Upper lobe of right lung (tissue), 1 donor: ENCODE results near the gene KDELR3. TPM values are rescaled to one million over a fixed set of nuclear protein-coding genes. Genes with fewer than 3 reads are reported as not detected.

Experiments
- ATAC-seq: fragments of 200-7000 bp; cut with Tn5 transposase; one replicate; pipeline ENCODE4 v1.9.1; 2020; ENCODE audit warnings: mild to moderate bottlenecking, moderate library complexity
- DNase-seq: peaks from one replicate; pipeline ENCODE4 v3.0.0-alpha.2; 2020
- H3K27ac ChIP-seq: fragments of 200-600 bp; one replicate; pipeline ENCODE4 v1.8.0; 2022
- H3K27me3 ChIP-seq: fragments of 200-600 bp; one replicate; pipeline ENCODE4 v1.8.0; 2022; ENCODE audit warnings: mild to moderate bottlenecking
- H3K36me3 ChIP-seq: fragments of 200-600 bp; one replicate; pipeline ENCODE4 v1.8.0; 2022
- H3K4me1 ChIP-seq: fragments of 200-600 bp; one replicate; pipeline ENCODE4 v1.8.0; 2022
- H3K4me3 ChIP-seq: fragments of 200-600 bp; one replicate; pipeline ENCODE4 v1.8.0; 2022; ENCODE audit warnings: mild to moderate bottlenecking
- H3K9me3 ChIP-seq: fragments of 200-600 bp; one replicate; pipeline ENCODE4 v1.8.0; 2022
- CTCF ChIP-seq: fragments of 200-600 bp; IDR thresholded peaks from one replicate; pipeline ENCODE4 v1.8.0; 2022; ENCODE audit warnings: antibody characterized with exemption
- intact Hi-C: fragments of 100-400 bp; cut with DNase I; formaldehyde crosslinking; loops from one replicate; pipeline ENCODE4 v1.11.0; 2022
- total RNA-seq: library from RNA; stranded (reverse); fragmentation: NEBNext Ultra II Directional; extraction: Animal tissue kit (Norgen Biotek cat#: 25700); gene quantifications from one replicate; pipeline ENCODE4 v1.2.1, GENCODE V29; 2021
- donor health status: DM: no; HTN: yes; CAD: no; lungs with severe emphysema.

Gene KDELR3
- total RNA-seq, 1 donor from 2014 or later, result 5.9 TPM

GRCh38 chr22:38446018-38446601 is 21.8 kb upstream of the KDELR3 start:
- no peaks in the 10 kb centered on the region for H3K4me1 ChIP-seq
- DNase-seq, result no peak
- no peak for ATAC-seq
- intact Hi-C loops, result no loop called here
- no peaks in the 10 kb centered on the region for H3K9me3 ChIP-seq
- no peaks in the 10 kb centered on the region for H3K36me3 ChIP-seq
- TF ChIP-seq CTCF, result no peak
- H3K27me3 ChIP-seq, result peaks cover 48% of the 10 kb centered on the region
- H3K27ac ChIP-seq, result no peak overlapping the region
- H3K4me3 ChIP-seq, result no peak overlapping the region

GRCh38 chr22:38448945-38449745 is 18.8 kb upstream of the KDELR3 start:
- no peak for TF ChIP-seq CTCF
- no peak for DNase-seq
- no peak for ATAC-seq
- H3K27me3 ChIP-seq, result peaks cover 62% of the 10 kb centered on the region
- intact Hi-C loops, result no loop called here
- no peaks in the 10 kb centered on the region for H3K9me3 ChIP-seq
- no peaks in the 10 kb centered on the region for H3K4me1 ChIP-seq
- H3K27ac ChIP-seq, result no peak overlapping the region
- no peaks in the 10 kb centered on the region for H3K36me3 ChIP-seq
- H3K4me3 ChIP-seq, result no peak overlapping the region

GRCh38 chr22:38449776-38450175 is 18.1 kb upstream of the KDELR3 start:
- H3K36me3 ChIP-seq, result no peaks in the 10 kb centered on the region
- no peak for TF ChIP-seq CTCF
- intact Hi-C loops, result no loop called here
- H3K9me3 ChIP-seq, result no peaks in the 10 kb centered on the region
- no peak overlapping the region for H3K4me3 ChIP-seq
- H3K27me3 ChIP-seq, result peaks cover 62% of the 10 kb centered on the region
- H3K4me1 ChIP-seq, result no peaks in the 10 kb centered on the region
- H3K27ac ChIP-seq, result no peak overlapping the region
- DNase-seq, result no peak
- no peak for ATAC-seq

GRCh38 chr22:38450234-38450797 is 17.6 kb upstream of the KDELR3 start:
- H3K27me3 ChIP-seq, result peaks cover 60% of the 10 kb centered on the region
- H3K9me3 ChIP-seq, result no peaks in the 10 kb centered on the region
- intact Hi-C loops, result no loop called here
- no peak for TF ChIP-seq CTCF
- DNase-seq, result no peak
- H3K4me3 ChIP-seq, result no peak overlapping the region
- ATAC-seq, result no peak
- no peaks in the 10 kb centered on the region for H3K36me3 ChIP-seq
- no peaks in the 10 kb centered on the region for H3K4me1 ChIP-seq
- H3K27ac ChIP-seq, result no peak overlapping the region

GRCh38 chr22:38451404-38451803 is 16.5 kb upstream of the KDELR3 start:
- no peak overlapping the region for H3K4me3 ChIP-seq
- no peaks in the 10 kb centered on the region for H3K9me3 ChIP-seq
- H3K4me1 ChIP-seq, result no peaks in the 10 kb centered on the region
- TF ChIP-seq CTCF, result no peak
- ATAC-seq, result no peak
- H3K36me3 ChIP-seq, result no peaks in the 10 kb centered on the region
- no peak overlapping the region for H3K27ac ChIP-seq
- peaks cover 60% of the 10 kb centered on the region for H3K27me3 ChIP-seq
- intact Hi-C loops, result no loop called here
- no peak for DNase-seq
